Ascending aorta (tissue), 2 donors: ENCODE measurements around the gene NMNAT2. TPM values are rescaled to one million over a fixed set of nuclear protein-coding genes. Genes with fewer than 3 reads are reported as not detected.
"Not testable (repeated sequence)": the region's sequence is repeated elsewhere in the genome, so short reads cannot be mapped to it uniquely, and the experiment has no call there.

ENCODE experiments used
- DNase-seq, 2 donors: peaks; one replicate each; pipeline ENCODE4 v3.0.0-alpha.2; 2019; ENCODE audit warnings: low spot score in 2 of 2
- H3K27ac ChIP-seq, 2 donors: fragments of 200-600 bp; sonication (generic); one replicate each; pipeline ENCODE4 v1.5.1; 2016 to 2017; ENCODE audit warnings: mild to moderate bottlenecking in 1 of 2
- H3K27me3 ChIP-seq: fragments of 200-600 bp; sonication (generic); one replicate; pipeline ENCODE4 v1.5.1; 2017
- H3K36me3 ChIP-seq, 2 donors: fragments of 200-600 bp; sonication (generic); one replicate each; pipeline ENCODE4 v1.5.1; 2016
- H3K4me1 ChIP-seq, 2 donors: fragments of 200-600 bp; sonication (generic); one replicate each; pipeline ENCODE4 v1.5.1; 2016 to 2017; ENCODE audit warnings: mild to moderate bottlenecking in 1 of 2
- H3K4me3 ChIP-seq, 2 donors: fragments of 200-600 bp; sonication (generic); one replicate each; pipeline ENCODE4 v1.5.1; 2016 to 2017; ENCODE audit warnings: mild to moderate bottlenecking in 1 of 2
- H3K9me3 ChIP-seq, 2 donors: fragments of 200-600 bp; sonication (generic); one replicate each; pipeline ENCODE4 v1.5.1; 2016
- CTCF ChIP-seq, 3 experiments: fragments of 200-600 bp in 2 of 3; fragments of 450-650 bp in 1 of 3; sonication (generic) in 2 of 3; IDR thresholded peaks; one replicate each; pipeline ENCODE4 v1.5.1; 2016 to 2019; ENCODE audit warnings: antibody characterized with exemption in 3 of 3, mild to moderate bottlenecking in 1 of 3, moderate library complexity in 1 of 3
- intact Hi-C: fragments of 100-400 bp; cut with DNase I; formaldehyde crosslinking; loops from one replicate; pipeline ENCODE4 v1.15.1; 2023
- total RNA-seq: library from RNA; depleted of rRNA; stranded (reverse); fragments of >200 nt; gene quantifications from one replicate; pipeline ENCODE4 v1.1.0, GENCODE V29; 2016

The NMNAT2 gene
- total RNA-seq, 1 donor from 2014 or later: 0.53 TPM

- Histone ChIP-seq H3K4me3 (no peak overlapping the region), H3K4me1 (no peaks in the 10 kb centered on the region), H3K27me3 (no peaks in the 10 kb centered on the region), H3K9me3 (no peaks in the 10 kb centered on the region), H3K27ac (no peak overlapping the region), H3K36me3 (no peaks in the 10 kb centered on the region)
- intact Hi-C loops: no loop called here
- no peak for TF ChIP-seq CTCF (IDR thresholded peaks at IDR 0.05)
- no peak for DNase-seq
These were observed 10.7 kb downstream of the NMNAT2 start for GRCh38 chr1:183407474-183407873.

GRCh38 chr1:183404476-183404875, 13.7 kb downstream of the NMNAT2 start:
- H3K4me3 ChIP-seq: no peak overlapping the region
- H3K4me1 ChIP-seq: no peaks in the 10 kb centered on the region
- no peak for TF ChIP-seq CTCF (IDR thresholded peaks at IDR 0.05)
- H3K27me3 ChIP-seq: no peaks in the 10 kb centered on the region
- H3K27ac ChIP-seq: no peak overlapping the region
- H3K9me3 ChIP-seq: no peaks in the 10 kb centered on the region
- DNase-seq: no peak
- intact Hi-C loops: no loop called here
- H3K36me3 ChIP-seq: no peaks in the 10 kb centered on the region

GRCh38 chr1:183403498-183403897, 14.7 kb downstream of the NMNAT2 start:
- TF ChIP-seq CTCF (IDR thresholded peaks at IDR 0.05): no peak
- H3K9me3 ChIP-seq: no peaks in the 10 kb centered on the region
- DNase-seq: no peak
- H3K27ac ChIP-seq: no peak overlapping the region
- H3K4me3 ChIP-seq: no peak overlapping the region
- no peaks in the 10 kb centered on the region for H3K4me1 ChIP-seq
- intact Hi-C loops: no loop called here
- no peaks in the 10 kb centered on the region for H3K27me3 ChIP-seq
- H3K36me3 ChIP-seq: no peaks in the 10 kb centered on the region

DNA sequence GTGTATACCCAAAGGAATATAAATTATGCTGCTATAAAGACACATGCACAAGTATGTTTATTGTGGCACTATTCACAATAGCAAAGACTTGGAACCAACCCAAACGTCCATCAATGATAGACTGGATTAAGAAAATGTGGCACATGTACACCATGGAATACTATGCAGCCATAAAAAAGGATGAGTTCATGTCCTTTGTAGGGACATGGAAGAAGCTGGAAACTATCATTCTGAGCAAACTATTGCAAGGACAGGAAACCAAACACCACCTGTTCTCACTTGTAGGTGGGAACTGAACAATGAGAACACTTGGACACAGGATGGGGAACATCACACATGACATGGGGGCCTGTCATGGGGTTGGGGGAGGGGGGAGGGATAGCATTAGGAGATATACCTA, 16.6 kb downstream of the NMNAT2 start:
- intact Hi-C loops, DNase-seq, H3K27ac ChIP-seq, H3K9me3 ChIP-seq, H3K27me3 ChIP-seq, H3K4me3 ChIP-seq, H3K4me1 ChIP-seq, H3K36me3 ChIP-seq: not testable (repeated sequence)

- Histone ChIP-seq H3K27ac (no peak overlapping the region), H3K9me3 (no peaks in the 10 kb centered on the region), H3K4me1 (no peaks in the 10 kb centered on the region), H3K27me3 (no peaks in the 10 kb centered on the region), H3K4me3 (no peak overlapping the region), H3K36me3 (no peaks in the 10 kb centered on the region)
- intact Hi-C loops: no loop called here
- DNase-seq: no peak
- TF ChIP-seq CTCF (IDR thresholded peaks at IDR 0.05): no peak
These were observed 23.7 kb downstream of the NMNAT2 start for GRCh38 chr1:183394435-183394834.

DNA sequence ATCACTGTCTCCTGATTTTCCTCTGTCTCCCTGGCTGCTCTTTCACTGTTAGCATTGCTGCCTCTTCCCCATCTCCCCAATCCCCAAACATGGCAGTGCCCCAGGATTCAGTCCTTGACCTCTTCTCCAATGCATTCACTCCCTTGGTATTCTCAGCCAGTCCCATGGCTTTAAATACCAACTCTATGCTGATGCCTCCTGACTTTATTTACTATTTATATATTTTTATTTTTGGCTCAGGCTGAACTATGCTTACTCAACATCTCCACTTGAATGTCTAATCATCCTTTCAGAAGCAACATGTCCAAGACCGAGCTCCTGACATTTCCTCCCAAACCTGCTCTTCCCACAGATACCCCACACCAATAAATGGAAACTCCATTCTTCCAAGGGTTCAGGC, 26.3 kb downstream of the NMNAT2 start:
- DNase-seq: no peak
- H3K4me1 ChIP-seq: no peaks in the 10 kb centered on the region
- H3K4me3 ChIP-seq: no peak overlapping the region
- no peak overlapping the region for H3K27ac ChIP-seq
- H3K27me3 ChIP-seq: no peaks in the 10 kb centered on the region
- H3K9me3 ChIP-seq: no peaks in the 10 kb centered on the region
- H3K36me3 ChIP-seq: no peaks in the 10 kb centered on the region
- intact Hi-C loops: no loop called here
- TF ChIP-seq CTCF (IDR thresholded peaks at IDR 0.05): no peak
